NCI-H1048 (cell line): ENCODE results near the gene WNT4.

Experiments
- DNase-seq: peaks from one replicate; lab custom pipeline; 2025; lab: John Stamatoyannopoulos, UW

Gene WNT4

DNA sequence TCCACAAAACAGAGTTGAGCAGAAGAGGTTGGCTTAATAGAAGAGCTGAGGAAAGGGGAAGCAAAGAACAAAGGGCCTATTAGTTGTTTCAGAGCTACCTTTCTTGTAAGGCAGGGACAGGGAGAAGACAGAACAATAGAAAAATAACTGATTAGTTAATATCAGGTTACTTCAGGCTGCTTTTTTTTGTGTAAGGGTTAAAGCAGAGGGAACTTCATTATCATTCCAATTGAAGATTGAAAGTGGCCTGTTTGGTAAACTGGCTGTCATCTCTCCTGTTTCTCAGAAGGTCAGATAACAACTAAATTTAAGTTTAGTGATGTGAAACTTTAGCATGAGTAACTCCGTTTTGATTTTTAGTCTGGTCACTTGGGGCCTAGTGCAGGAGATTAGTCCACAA lies 68.1 kb downstream of the WNT4 start:
- no peak for DNase-seq

DNA sequence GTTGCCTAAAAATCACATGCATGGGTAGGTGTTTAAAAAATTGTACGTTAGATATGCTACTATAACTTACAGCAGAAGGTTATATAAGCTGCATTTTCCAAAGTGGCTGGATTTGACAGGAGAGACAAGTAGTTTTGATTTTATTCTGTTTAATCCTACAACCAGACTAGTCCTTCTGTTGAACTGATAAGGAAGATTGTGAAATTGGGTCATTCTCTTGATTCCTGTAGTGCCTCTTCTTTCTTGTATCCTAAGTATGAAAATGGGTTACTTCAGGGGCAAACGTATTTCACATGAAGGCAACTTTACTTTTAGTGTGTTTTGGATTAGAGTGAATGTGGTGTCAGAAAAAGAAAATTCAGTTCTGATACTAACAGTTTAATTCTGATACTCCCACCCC lies 71.4 kb downstream of the WNT4 start:
- DNase-seq = no peak
